ENCODE measurements around the gene DHX38. TPM values are rescaled to one million over a fixed set of nuclear protein-coding genes. Genes with fewer than 3 reads are reported as not detected.
A peak's percentile ranks its signal among the peaks of the same experiment; 100 is the strongest.

DHX38 gene
- total RNA-seq, 4 donors from 2014 or later: 26.9 to 75.3 (median 53.8) TPM

DNA sequence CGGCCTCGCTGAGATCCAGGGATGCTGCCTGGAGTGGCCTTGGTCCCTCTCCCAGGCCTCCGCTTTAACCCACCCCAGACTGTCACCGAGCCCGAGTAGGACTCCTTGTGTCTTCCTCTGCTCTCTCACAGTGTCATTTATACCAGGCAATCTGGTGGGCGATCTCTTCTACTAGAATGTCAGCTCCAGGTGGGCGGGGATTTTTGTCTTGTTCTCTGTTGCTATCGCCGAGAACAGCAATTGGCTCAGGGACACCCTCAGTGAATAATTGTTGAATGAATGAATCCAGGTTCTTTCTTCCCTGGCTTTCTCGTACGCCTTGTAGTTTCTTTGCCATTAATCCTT, 591 bp downstream of the DHX38 start:
- Histone ChIP-seq H3K4me1 (peaks cover 29 to 32% of the 10 kb centered on the region in 2 donors), H3K27ac (peak overlapping the region; percentile 87 to 96 (median 92)), H3K36me3 (peaks cover 2 to 38% of the 10 kb centered on the region in 2 donors), H3K4me3 (peak overlapping the region; percentile 87 to 95 (median 90)), H3K27me3 (no peaks in the 10 kb centered on the region), H3K9me3 (no peaks in the 10 kb centered on the region)
- intact Hi-C loops (cut with DNase I; ENCODE audit: low total_unique reads) (no loop called here), in situ Hi-C loops (cut with MboI; ENCODE audit: low sequenced_read_pairs in 4 of 4) (loop anchor here in 3 of 4 donors (10.0 kb wide), 2 partner anchors 79 to 279 kb away; no protein-coding TSS in a partner anchor)
- DNase-seq (no peak), ATAC-seq (peak; percentile 5 to 6)
- TF ChIP-seq, protein P1, sequence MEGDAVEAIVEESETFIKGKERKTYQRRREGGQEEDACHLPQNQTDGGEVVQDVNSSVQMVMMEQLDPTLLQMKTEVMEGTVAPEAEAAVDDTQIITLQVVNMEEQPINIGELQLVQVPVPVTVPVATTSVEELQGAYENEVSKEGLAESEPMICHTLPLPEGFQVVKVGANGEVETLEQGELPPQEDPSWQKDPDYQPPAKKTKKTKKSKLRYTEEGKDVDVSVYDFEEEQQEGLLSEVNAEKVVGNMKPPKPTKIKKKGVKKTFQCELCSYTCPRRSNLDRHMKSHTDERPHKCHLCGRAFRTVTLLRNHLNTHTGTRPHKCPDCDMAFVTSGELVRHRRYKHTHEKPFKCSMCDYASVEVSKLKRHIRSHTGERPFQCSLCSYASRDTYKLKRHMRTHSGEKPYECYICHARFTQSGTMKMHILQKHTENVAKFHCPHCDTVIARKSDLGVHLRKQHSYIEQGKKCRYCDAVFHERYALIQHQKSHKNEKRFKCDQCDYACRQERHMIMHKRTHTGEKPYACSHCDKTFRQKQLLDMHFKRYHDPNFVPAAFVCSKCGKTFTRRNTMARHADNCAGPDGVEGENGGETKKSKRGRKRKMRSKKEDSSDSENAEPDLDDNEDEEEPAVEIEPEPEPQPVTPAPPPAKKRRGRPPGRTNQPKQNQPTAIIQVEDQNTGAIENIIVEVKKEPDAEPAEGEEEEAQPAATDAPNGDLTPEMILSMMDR (IDR thresholded peaks at IDR 0.05 in 4 of 5, conservative IDR thresholded peaks at IDR 0.05 in 1 of 5): no peak
- no peak for TF ChIP-seq POLR2A (IDR thresholded peaks at IDR 0.05)

DNA sequence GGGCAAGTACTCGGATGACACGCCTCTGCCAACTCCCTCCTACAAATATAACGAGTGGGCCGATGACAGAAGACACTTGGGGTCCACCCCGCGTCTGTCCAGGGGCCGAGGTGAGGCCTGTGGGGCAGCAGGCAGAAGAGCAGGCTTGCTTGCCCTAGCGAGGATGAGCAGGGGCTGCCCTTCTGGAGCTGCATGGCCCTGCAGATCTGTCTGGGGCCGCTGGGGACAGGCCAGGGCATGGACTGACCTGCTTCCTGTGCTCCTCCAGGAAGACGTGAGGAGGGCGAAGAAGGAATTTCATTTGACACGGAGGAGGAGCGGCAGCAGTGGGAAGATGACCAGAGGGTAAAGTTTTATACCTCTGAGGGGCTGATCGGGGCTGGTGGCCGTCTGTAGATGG, 5.3 kb downstream of the DHX38 start:
- H3K4me3 ChIP-seq: no peak overlapping the region
- TF ChIP-seq, protein P1 (IDR thresholded peaks at IDR 0.05 in 4 of 5, conservative IDR thresholded peaks at IDR 0.05 in 1 of 5): no peak
- TF ChIP-seq POLR2A (IDR thresholded peaks at IDR 0.05): no peak
- in situ Hi-C loops (cut with MboI; ENCODE audit: low sequenced_read_pairs in 4 of 4) (loop anchor here in 3 of 4 donors (10.0 kb wide), 2 partner anchors 84 to 284 kb away; no protein-coding TSS in a partner anchor), intact Hi-C loops (cut with DNase I; ENCODE audit: low total_unique reads) (loop anchor here (1.0 kb wide), 1 partner anchor 33 kb away; no protein-coding TSS in a partner anchor)
- no peaks in the 10 kb centered on the region for H3K27me3 ChIP-seq
- peaks cover 15 to 18% of the 10 kb centered on the region in 2 donors for H3K4me1 ChIP-seq
- DNase-seq (no peak), ATAC-seq (no peak)
- H3K9me3 ChIP-seq: no peaks in the 10 kb centered on the region
- peaks cover 2 to 77% of the 10 kb centered on the region in 2 donors for H3K36me3 ChIP-seq
- no peak overlapping the region for H3K27ac ChIP-seq

DNA sequence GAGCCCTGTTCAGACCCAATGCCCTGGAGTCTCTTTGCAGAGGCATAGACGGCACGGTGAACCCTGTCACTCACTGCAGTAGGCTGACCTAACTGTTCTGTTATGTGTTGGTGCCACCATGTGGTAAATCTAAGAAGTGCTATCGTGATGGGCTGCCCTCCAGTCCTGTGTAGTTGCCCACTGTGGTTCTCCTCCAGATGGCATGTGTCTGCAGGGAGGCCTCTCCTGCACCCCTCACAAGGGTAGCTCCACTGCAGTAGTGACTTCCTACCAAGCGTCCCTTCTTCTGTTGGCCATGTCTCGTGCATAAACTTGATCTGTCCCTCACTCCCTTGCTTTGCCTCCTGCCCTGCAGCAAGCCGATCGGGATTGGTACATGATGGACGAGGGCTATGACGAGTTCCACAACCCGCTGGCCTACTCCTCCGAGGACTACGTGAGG, 5.8 kb downstream of the DHX38 start:
- in situ Hi-C loops (cut with MboI; ENCODE audit: low sequenced_read_pairs in 4 of 4): loop anchor here in 3 of 4 donors (10.0 kb wide), 2 partner anchors 85 to 285 kb away; no protein-coding TSS in a partner anchor
- H3K4me3 ChIP-seq: no peak overlapping the region
- peaks cover 2 to 82% of the 10 kb centered on the region in 2 donors for H3K36me3 ChIP-seq
- H3K27me3 ChIP-seq: no peaks in the 10 kb centered on the region
- no peak for TF ChIP-seq POLR2A (IDR thresholded peaks at IDR 0.05)
- TF ChIP-seq, protein P1 (IDR thresholded peaks at IDR 0.05 in 4 of 5, conservative IDR thresholded peaks at IDR 0.05 in 1 of 5): peak; percentile 39 to 60 (median 53)
- ATAC-seq: peak; percentile 82 to 91
- H3K4me1 ChIP-seq: peaks cover 14 to 15% of the 10 kb centered on the region in 2 donors
- DNase-seq: peak in 1 of 2 donors; percentile 36
- no peaks in the 10 kb centered on the region for H3K9me3 ChIP-seq
- H3K27ac ChIP-seq: no peak overlapping the region
- intact Hi-C loops (cut with DNase I; ENCODE audit: low total_unique reads): loop anchor here (1.0 kb wide), 1 partner anchor 33 kb away; no protein-coding TSS in a partner anchor

DNA sequence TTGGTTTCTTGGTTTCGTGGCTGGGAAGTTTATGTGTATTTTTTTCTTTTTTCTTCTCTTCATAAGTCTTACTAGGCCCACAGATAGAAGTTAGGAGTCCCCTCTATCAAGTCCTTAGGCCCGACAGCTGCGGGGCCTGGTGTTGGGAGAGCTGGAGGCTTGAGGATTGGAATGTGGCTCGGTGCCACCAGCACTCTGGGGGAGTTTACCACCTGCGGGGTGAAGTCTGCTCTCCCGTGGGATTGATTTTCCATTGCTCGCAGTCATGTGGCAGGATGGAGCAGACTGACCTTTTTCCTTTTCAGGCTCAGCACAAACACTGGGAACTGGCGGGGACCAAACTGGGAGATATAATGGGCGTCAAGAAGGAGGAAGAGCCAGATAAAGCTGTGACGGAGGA, 7.5 kb downstream of the DHX38 start:
- Histone ChIP-seq H3K4me3 (no peak overlapping the region), H3K27me3 (no peaks in the 10 kb centered on the region), H3K27ac (no peak overlapping the region), H3K9me3 (no peaks in the 10 kb centered on the region), H3K4me1 (no peaks in the 10 kb centered on the region), H3K36me3 (peaks cover 2 to 99% of the 10 kb centered on the region in 2 donors)
- intact Hi-C loops (cut with DNase I; ENCODE audit: low total_unique reads) (no loop called here), in situ Hi-C loops (cut with MboI; ENCODE audit: low sequenced_read_pairs in 4 of 4) (no loop called here)
- DNase-seq: no peak
- no peak for TF ChIP-seq POLR2A (IDR thresholded peaks at IDR 0.05)
- TF ChIP-seq, protein P1 (IDR thresholded peaks at IDR 0.05 in 4 of 5, conservative IDR thresholded peaks at IDR 0.05 in 1 of 5): no peak
- no peak for ATAC-seq
